GM12875 (cell line): ENCODE results near the gene FZR1.

Source experiments
- H3K4me3 ChIP-seq: one replicate; pipeline ENCODE4 v1.5.1; 2011; ENCODE audit warnings: low read depth, low read length, control low read depth
- CTCF ChIP-seq: IDR thresholded peaks from 2 replicates; pipeline ENCODE4 v1.5.1; 2011; ENCODE audit warnings: low read depth, mild to moderate bottlenecking, control low read depth, inconsistent platforms, low read length, moderate library complexity, borderline replicate concordance; ENCODE audit not compliant: insufficient read depth

Gene FZR1

GRCh38 chr19:3462991-3463713 is 43.0 kb upstream of the FZR1 start:
- no peak overlapping the region for H3K4me3 ChIP-seq
- TF ChIP-seq CTCF = no peak

- no peak overlapping the region for H3K4me3 ChIP-seq
- TF ChIP-seq CTCF = no peak
Observed at GRCh38 chr19:3463714-3464586, 42.2 kb upstream of the FZR1 start.

- no peak for TF ChIP-seq CTCF
- H3K4me3 ChIP-seq = no peak overlapping the region
Observed at GRCh38 chr19:3464587-3465235, 41.4 kb upstream of the FZR1 start.

GRCh38 chr19:3465552-3465951 is 40.6 kb upstream of the FZR1 start:
- no peak for TF ChIP-seq CTCF

GRCh38 chr19:3466635-3467034 is 39.5 kb upstream of the FZR1 start:
- H3K4me3 ChIP-seq = no peak overlapping the region
- TF ChIP-seq CTCF = no peak

More at GRCh38 chr19:3465552-3465951, 40.6 kb upstream of the FZR1 start:
- no peak overlapping the region for H3K4me3 ChIP-seq

- H3K4me3 ChIP-seq = no peak overlapping the region
- TF ChIP-seq CTCF = no peak
Observed at GRCh38 chr19:3467437-3468198, 38.5 kb upstream of the FZR1 start.
